Measurements from ENCODE around the gene AKAIN1. TPM values are rescaled to one million over a fixed set of nuclear protein-coding genes. Genes with fewer than 3 reads are reported as not detected.

Gene AKAIN1
- total and polyA plus RNA-seq, 2 of the 8 experiments (the other 6 are each of a cell fraction or from before 2014, with no cell fraction given): not detected

DNA sequence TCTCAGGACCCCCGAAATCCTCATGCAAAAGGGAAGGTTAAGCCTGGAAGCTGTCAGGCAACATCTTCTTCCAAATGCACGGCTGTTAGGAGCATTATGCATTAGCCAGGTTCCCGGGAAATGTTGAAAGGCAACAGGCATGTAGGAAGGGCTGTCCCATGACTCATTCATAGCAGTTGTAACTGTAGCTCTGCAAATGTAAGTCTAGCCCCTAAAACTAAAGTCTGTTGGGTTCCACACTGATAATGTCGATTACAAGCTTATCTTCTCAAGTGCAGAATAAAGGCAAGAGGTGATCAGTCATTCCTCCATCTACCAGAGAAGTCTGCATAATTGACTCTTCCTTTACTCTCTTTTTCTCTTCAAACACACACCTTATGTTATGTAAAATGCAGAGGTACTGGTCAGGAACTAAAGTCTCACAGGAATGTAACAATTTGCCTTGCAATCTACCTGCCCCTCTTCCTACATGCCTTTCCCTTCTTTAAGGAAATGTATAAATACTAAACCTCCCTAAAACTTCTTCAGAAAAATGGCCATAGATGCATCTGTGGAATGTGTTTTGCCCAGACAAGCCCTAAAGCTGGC lies 99.8 kb downstream of the AKAIN1 start:
- FAIRE-seq (peak; percentile 81), DNase-seq (ENCODE audit: low read depth in 1 of 2, low spot score in 2 of 2) (no peak)
- Histone ChIP-seq H3K36me3 (ENCODE audit: control insufficient read depth in 2 of 4, insufficient read depth in 4 of 4, low read length in 3 of 4) (no peaks in the 10 kb centered on the region; a peak in 1 of 8 replicates), H3K27ac (ENCODE audit: low read depth, low read length) (no peak overlapping the region), H3K14ac (ENCODE audit: insufficient read length) (no peak overlapping the region), H2BK12ac (ENCODE audit: low read depth, low read length) (no peak overlapping the region), H4K91ac (replicated peaks; ENCODE audit: insufficient read length, low read length) (no peak overlapping the region), H3K79me1 (ENCODE audit: low read depth, low read length) (no peaks in the 10 kb centered on the region), H2BK20ac (ENCODE audit: low read length) (no peak overlapping the region), H3K18ac (ENCODE audit: extremely low read depth, low read length) (no peak overlapping the region), H3K4me1 (replicated peaks in 1 of 4; ENCODE audit: control insufficient read depth in 3 of 4, insufficient read depth in 4 of 4, low read length in 3 of 4) (peaks cover 0 to 7% (median 6%) of the 10 kb centered on the region in 4 experiments; a peak in 4 of 7 replicates), H3K56ac (replicated peaks; ENCODE audit: insufficient read length, low read depth, low read length) (no peak overlapping the region), H3K9ac (replicated peaks in 1 of 4; ENCODE audit: extremely low read depth in 1 of 4, low read depth in 3 of 4, low read length in 3 of 4) (no peak overlapping the region), H4K20me1 (replicated peaks in 1 of 2; ENCODE audit: control insufficient read depth in 1 of 2, insufficient read depth in 2 of 2, low read length in 2 of 2) (no peaks in the 10 kb centered on the region), H3K4me2 (ENCODE audit: insufficient read depth in 1 of 2, low read depth in 2 of 2, low read length in 2 of 2) (peak overlapping the region in 1 of 2 experiments; percentile 31; a peak in 1 of 4 replicates), H2BK15ac (ENCODE audit: low read length) (no peak overlapping the region), H2AK5ac (ENCODE audit: low read depth, low read length) (no peak overlapping the region), H2BK5ac (ENCODE audit: low read depth, low read length) (no peak overlapping the region; the same call in 1 of the 2 replicates), H3K27me3 (replicated peaks in 1 of 4; ENCODE audit: control insufficient read depth in 3 of 4, extremely low read depth in 1 of 4, insufficient read depth in 3 of 4, low read length in 3 of 4) (no peaks in the 10 kb centered on the region), H3K23ac (ENCODE audit: insufficient read length) (no peak overlapping the region), H3K9me3 (ENCODE audit: insufficient read depth in 2 of 2, low read depth in 1 of 2, low read length in 1 of 2) (peaks cover 0 to 2% of the 10 kb centered on the region in 2 experiments; a peak in 2 of 4 replicates), H3K23me2 (ENCODE audit: low read depth, low read length) (no peaks in the 10 kb centered on the region), H4K8ac (ENCODE audit: extremely low read depth, insufficient read depth, low read length) (no peak overlapping the region), H2AFZ (ENCODE audit: low read length) (peak overlapping the region; percentile 28; the same call in 1 of the 2 replicates), H4K5ac (ENCODE audit: insufficient read length, low read depth, low read length) (no peak overlapping the region), H3K4me3 (ENCODE audit: extremely low read depth in 1 of 4, insufficient read depth in 2 of 4, low read depth in 3 of 4, low read length in 4 of 4) (peak overlapping the region in 1 of 4 experiments; percentile 14; a peak in 1 of 8 replicates), H3K79me2 (ENCODE audit: control insufficient read depth in 1 of 2, insufficient read depth in 2 of 2, low read length in 2 of 2) (no peaks in the 10 kb centered on the region), H2BK120ac (replicated peaks; ENCODE audit: low read depth, low read length) (no peak overlapping the region), H3K4ac (replicated peaks; ENCODE audit: insufficient read length, low read depth, low read length) (no peak overlapping the region)
- ChIA-PET CTCF (ENCODE audit: partially characterized antibody) (interaction anchor here (0.7 to 0.9 kb wide), 3 partner anchors 12 to 1789 kb away, joined by 3 read pairs; no protein-coding TSS in a partner anchor), POLR2A (ENCODE audit: partially characterized antibody) (no interaction called here)
- 68% methylated on average over 4 of the region's 4 CpGs; no CpG with 5 or more reads in 1 of the 2 experiments for WGBS, 2 experiments (ENCODE audit: extremely low coverage in 1 of 2, insufficient coverage in 1 of 2, insufficient read length in 1 of 2, insufficient replicate concordance in 2 of 2, low coverage in 1 of 2, low lambda C conversion rate in 2 of 2, missing lambda C conversion rate in 1 of 2)
- TF ChIP-seq POLR2AphosphoS5 (IDR thresholded peaks at IDR 0.05; ENCODE audit: low read depth, low read length) (no peak), JUND (IDR thresholded peaks at IDR 0.05; ENCODE audit: low read length) (peak; percentile 25; the same call in 1 of the 2 replicates), KDM4A (IDR thresholded peaks at IDR 0.05; ENCODE audit: low read depth, low read length, severe bottlenecking) (no peak)
- TF ChIP-seq, protein P1, sequence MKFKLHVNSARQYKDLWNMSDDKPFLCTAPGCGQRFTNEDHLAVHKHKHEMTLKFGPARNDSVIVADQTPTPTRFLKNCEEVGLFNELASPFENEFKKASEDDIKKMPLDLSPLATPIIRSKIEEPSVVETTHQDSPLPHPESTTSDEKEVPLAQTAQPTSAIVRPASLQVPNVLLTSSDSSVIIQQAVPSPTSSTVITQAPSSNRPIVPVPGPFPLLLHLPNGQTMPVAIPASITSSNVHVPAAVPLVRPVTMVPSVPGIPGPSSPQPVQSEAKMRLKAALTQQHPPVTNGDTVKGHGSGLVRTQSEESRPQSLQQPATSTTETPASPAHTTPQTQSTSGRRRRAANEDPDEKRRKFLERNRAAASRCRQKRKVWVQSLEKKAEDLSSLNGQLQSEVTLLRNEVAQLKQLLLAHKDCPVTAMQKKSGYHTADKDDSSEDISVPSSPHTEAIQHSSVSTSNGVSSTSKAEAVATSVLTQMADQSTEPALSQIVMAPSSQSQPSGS (IDR thresholded peaks at IDR 0.05; ENCODE audit: low read length): no peak
